ENCODE data around the gene ZNF790. TPM values are rescaled to one million over a fixed set of nuclear protein-coding genes. Genes with fewer than 3 reads are reported as not detected.

The ZNF790 gene
- total and polyA plus RNA-seq, 2 of the 13 experiments (the other 11 are each of a cell fraction or from before 2014, with no cell fraction given), result 1.3 to 5.3 TPM

DNA sequence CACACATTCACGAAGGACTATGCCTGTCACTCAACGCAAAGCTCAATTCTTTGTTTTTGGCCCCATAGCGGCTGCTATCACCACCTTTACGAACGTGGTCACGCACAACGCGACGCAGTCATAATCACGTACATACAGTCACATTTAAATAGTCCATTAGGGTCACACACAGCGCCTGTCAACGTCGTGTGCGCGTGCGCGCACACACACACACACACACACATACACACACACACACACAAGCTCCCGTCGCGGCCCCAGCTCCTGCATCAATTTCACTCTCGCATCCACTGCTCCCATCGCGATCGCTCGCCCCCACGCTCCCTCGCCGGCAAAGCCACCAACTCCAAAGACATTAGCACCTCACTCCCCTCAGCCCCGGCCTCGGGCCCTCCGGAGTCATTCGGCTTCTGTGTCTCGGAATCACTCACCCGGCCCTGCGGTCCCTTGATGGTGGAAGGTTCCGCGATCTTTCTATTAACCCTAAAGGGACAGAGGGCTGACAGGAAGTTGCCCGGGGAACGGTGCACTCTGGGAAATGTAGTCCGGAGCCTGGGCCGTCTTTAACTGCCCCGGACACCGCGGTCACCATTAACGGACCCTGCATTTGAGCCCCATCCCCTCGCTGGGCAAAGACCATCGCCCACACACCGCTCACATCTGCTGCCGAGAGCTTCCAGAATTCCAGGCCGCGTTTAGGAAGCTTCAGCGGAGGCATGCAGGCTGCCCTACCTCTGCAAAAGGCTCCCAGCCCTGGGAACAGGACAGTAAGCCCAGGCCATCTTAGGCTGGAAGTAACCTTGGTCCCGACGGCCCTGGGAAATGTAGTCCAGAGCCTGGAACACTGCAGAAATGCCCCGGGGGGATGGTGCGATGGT is at the start of gene ZNF790 (continued):
- TF ChIP-seq ZKSCAN8 (CRISPR knock-in tag; IDR thresholded peaks at IDR 0.05; ENCODE audit: borderline replicate concordance), result no peak
- no peak for TF ChIP-seq SP140L (CRISPR knock-in tag; IDR thresholded peaks at IDR 0.05; ENCODE audit: borderline replicate concordance)
- TF ChIP-seq MTF2 (CRISPR knock-in tag; IDR thresholded peaks at IDR 0.05; ENCODE audit: borderline replicate concordance), result no peak
- TF ChIP-seq BCL6 (CRISPR knock-in tag; IDR thresholded peaks at IDR 0.05), result no peak; the same call in 1 of the 2 replicates
- TF ChIP-seq, protein P1, sequence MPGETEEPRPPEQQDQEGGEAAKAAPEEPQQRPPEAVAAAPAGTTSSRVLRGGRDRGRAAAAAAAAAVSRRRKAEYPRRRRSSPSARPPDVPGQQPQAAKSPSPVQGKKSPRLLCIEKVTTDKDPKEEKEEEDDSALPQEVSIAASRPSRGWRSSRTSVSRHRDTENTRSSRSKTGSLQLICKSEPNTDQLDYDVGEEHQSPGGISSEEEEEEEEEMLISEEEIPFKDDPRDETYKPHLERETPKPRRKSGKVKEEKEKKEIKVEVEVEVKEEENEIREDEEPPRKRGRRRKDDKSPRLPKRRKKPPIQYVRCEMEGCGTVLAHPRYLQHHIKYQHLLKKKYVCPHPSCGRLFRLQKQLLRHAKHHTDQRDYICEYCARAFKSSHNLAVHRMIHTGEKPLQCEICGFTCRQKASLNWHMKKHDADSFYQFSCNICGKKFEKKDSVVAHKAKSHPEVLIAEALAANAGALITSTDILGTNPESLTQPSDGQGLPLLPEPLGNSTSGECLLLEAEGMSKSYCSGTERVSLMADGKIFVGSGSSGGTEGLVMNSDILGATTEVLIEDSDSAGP (CRISPR knock-in tag; IDR thresholded peaks at IDR 0.05; ENCODE audit: borderline replicate concordance), result peak; percentile 86
- TF ChIP-seq ZNF644 (CRISPR knock-in tag; IDR thresholded peaks at IDR 0.05; ENCODE audit: low read depth), result no peak
- peak; percentile 71 for TF ChIP-seq HNRNPLL (IDR thresholded peaks at IDR 0.05; ENCODE audit: low read depth, low read length, poor library complexity, severe bottlenecking)
- TF ChIP-seq RELA (CRISPR knock-in tag; IDR thresholded peaks at IDR 0.05), result 0 out of 2 replicates have a peak, but pooled peaks have one; percentile 22
- TF ChIP-seq, protein P2, sequence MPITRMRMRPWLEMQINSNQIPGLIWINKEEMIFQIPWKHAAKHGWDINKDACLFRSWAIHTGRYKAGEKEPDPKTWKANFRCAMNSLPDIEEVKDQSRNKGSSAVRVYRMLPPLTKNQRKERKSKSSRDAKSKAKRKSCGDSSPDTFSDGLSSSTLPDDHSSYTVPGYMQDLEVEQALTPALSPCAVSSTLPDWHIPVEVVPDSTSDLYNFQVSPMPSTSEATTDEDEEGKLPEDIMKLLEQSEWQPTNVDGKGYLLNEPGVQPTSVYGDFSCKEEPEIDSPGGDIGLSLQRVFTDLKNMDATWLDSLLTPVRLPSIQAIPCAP (CRISPR knock-in tag; IDR thresholded peaks at IDR 0.05; ENCODE audit: low read depth), result 0 out of 2 replicates have a peak, but pooled peaks have one; percentile 26
- TF ChIP-seq ZFP62 (CRISPR knock-in tag; IDR thresholded peaks at IDR 0.05), result no peak
- TF ChIP-seq, protein P3, sequence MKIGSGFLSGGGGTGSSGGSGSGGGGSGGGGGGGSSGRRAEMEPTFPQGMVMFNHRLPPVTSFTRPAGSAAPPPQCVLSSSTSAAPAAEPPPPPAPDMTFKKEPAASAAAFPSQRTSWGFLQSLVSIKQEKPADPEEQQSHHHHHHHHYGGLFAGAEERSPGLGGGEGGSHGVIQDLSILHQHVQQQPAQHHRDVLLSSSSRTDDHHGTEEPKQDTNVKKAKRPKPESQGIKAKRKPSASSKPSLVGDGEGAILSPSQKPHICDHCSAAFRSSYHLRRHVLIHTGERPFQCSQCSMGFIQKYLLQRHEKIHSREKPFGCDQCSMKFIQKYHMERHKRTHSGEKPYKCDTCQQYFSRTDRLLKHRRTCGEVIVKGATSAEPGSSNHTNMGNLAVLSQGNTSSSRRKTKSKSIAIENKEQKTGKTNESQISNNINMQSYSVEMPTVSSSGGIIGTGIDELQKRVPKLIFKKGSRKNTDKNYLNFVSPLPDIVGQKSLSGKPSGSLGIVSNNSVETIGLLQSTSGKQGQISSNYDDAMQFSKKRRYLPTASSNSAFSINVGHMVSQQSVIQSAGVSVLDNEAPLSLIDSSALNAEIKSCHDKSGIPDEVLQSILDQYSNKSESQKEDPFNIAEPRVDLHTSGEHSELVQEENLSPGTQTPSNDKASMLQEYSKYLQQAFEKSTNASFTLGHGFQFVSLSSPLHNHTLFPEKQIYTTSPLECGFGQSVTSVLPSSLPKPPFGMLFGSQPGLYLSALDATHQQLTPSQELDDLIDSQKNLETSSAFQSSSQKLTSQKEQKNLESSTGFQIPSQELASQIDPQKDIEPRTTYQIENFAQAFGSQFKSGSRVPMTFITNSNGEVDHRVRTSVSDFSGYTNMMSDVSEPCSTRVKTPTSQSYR (CRISPR knock-in tag; IDR thresholded peaks at IDR 0.05; ENCODE audit: borderline replicate concordance), result peak; percentile 63; the same call in 1 of the 2 replicates
- TF ChIP-seq RFXANK (CRISPR knock-in tag; IDR thresholded peaks at IDR 0.05), result no peak
- TF ChIP-seq ZNF629 (CRISPR knock-in tag; conservative IDR thresholded peaks at IDR 0.05), result 0 out of 2 replicates have a peak, but pooled peaks have one; percentile 26
- TF ChIP-seq, protein P4, sequence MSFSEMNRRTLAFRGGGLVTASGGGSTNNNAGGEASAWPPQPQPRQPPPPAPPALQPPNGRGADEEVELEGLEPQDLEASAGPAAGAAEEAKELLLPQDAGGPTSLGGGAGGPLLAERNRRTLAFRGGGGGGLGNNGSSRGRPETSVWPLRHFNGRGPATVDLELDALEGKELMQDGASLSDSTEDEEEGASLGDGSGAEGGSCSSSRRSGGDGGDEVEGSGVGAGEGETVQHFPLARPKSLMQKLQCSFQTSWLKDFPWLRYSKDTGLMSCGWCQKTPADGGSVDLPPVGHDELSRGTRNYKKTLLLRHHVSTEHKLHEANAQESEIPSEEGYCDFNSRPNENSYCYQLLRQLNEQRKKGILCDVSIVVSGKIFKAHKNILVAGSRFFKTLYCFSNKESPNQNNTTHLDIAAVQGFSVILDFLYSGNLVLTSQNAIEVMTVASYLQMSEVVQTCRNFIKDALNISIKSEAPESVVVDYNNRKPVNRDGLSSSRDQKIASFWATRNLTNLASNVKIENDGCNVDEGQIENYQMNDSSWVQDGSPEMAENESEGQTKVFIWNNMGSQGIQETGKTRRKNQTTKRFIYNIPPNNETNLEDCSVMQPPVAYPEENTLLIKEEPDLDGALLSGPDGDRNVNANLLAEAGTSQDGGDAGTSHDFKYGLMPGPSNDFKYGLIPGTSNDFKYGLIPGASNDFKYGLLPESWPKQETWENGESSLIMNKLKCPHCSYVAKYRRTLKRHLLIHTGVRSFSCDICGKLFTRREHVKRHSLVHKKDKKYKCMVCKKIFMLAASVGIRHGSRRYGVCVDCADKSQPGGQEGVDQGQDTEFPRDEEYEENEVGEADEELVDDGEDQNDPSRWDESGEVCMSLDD (CRISPR knock-in tag; IDR thresholded peaks at IDR 0.05; ENCODE audit: borderline replicate concordance), result 0 out of 2 replicates have a peak, but pooled peaks have one; percentile 12
- TF ChIP-seq, protein P5, sequence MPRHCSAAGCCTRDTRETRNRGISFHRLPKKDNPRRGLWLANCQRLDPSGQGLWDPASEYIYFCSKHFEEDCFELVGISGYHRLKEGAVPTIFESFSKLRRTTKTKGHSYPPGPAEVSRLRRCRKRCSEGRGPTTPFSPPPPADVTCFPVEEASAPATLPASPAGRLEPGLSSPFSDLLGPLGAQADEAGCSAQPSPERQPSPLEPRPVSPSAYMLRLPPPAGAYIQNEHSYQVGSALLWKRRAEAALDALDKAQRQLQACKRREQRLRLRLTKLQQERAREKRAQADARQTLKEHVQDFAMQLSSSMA (CRISPR knock-in tag; IDR thresholded peaks at IDR 0.05), result no peak
- TF ChIP-seq, protein P6, sequence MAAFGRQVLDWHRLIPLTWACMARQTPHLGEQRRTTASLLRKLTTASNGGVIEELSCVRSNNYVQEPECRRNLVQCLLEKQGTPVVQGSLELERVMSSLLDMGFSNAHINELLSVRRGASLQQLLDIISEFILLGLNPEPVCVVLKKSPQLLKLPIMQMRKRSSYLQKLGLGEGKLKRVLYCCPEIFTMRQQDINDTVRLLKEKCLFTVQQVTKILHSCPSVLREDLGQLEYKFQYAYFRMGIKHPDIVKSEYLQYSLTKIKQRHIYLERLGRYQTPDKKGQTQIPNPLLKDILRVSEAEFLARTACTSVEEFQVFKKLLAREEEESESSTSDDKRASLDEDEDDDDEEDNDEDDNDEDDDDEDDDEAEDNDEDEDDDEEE (CRISPR knock-in tag; IDR thresholded peaks at IDR 0.05), result no peak
